HG03558 (cell line): Measurements from ENCODE around the gene POU4F1.
A peak's percentile ranks its signal among the peaks of the same experiment; 100 is the strongest.

ENCODE experiments used
- ATAC-seq: cut with Tn5 transposase; IDR thresholded peaks from one replicate; pipeline ENCODE4 v1.9.1; 2021; ENCODE audit warnings: moderate number of reproducible peaks; ENCODE audit not compliant: unreplicated experiment; ENCODE audit errors: extremely low read depth

Gene POU4F1

GRCh38 chr13:78607409-78608251 lies 4.3 kb upstream of the POU4F1 start:
- ATAC-seq = no peak

GRCh38 chr13:78606471-78607408 lies 3.4 kb upstream of the POU4F1 start:
- ATAC-seq = no peak

- no peak for ATAC-seq
These were observed 1.6 kb upstream of the POU4F1 start for GRCh38 chr13:78604782-78605611.

GRCh38 chr13:78602561-78603239 lies 652 bp downstream of the POU4F1 start:
- ATAC-seq = peak; percentile 8

- no peak for ATAC-seq
These were observed 1.3 kb downstream of the POU4F1 start for GRCh38 chr13:78601874-78602560.

- ATAC-seq = no peak
These were observed 2.1 kb downstream of the POU4F1 start for GRCh38 chr13:78601124-78601873.

GRCh38 chr13:78600280-78600883 lies 3.0 kb downstream of the POU4F1 start:
- no peak for ATAC-seq

- ATAC-seq = no peak
These were observed 3.6 kb downstream of the POU4F1 start for GRCh38 chr13:78599645-78600279.

- ATAC-seq = no peak
These were observed 4.2 kb downstream of the POU4F1 start for GRCh38 chr13:78598966-78599644.

- no peak for ATAC-seq
These were observed 5.1 kb downstream of the POU4F1 start for GRCh38 chr13:78598116-78598781.

- no peak for ATAC-seq
These were observed 5.8 kb downstream of the POU4F1 start for GRCh38 chr13:78597602-78597932.

- ATAC-seq = no peak
These were observed 6.4 kb downstream of the POU4F1 start for GRCh38 chr13:78596736-78597601.

GRCh38 chr13:78596399-78596735 lies 7.0 kb downstream of the POU4F1 start:
- ATAC-seq = no peak

- ATAC-seq = no peak
These were observed 7.6 kb downstream of the POU4F1 start for GRCh38 chr13:78595495-78596398.

GRCh38 chr13:78594456-78594975 lies 8.8 kb downstream of the POU4F1 start:
- ATAC-seq = no peak
